NOMO-1 treated with dmso at 0.1 percent for 144 hours (cell line): ENCODE data around the gene ITGAD.

Experiments
- DNase-seq: peaks from one replicate; lab custom pipeline; 2025; ENCODE audit not compliant: unreplicated experiment; lab: John Stamatoyannopoulos, UW

ITGAD gene

DNA sequence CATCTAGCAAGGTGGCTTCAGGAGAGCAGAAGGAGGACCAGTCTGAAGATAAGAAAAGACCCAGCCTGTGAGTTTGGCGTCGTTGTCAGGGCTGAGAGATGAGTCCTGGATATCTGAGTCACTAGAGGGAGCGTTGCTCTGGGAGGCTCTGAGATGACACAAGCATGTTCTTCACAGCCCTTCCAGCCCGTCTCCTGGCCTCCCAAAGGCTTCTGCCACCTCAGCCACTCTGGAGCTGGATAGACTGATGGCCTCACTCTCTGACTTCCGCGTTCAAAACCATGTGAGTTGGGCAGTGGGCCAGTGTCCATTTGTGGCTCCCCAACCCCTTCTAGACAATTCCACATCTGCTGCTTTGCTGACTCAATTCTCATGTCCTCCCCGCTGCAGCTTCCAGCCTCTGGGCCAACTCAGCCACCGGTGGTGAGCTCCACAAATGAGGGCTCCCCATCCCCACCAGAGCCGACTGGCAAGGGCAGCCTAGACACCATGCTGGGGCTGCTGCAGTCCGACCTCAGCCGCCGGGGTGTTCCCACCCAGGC, 81.1 kb downstream of the ITGAD start:
- DNase-seq: no peak

DNA sequence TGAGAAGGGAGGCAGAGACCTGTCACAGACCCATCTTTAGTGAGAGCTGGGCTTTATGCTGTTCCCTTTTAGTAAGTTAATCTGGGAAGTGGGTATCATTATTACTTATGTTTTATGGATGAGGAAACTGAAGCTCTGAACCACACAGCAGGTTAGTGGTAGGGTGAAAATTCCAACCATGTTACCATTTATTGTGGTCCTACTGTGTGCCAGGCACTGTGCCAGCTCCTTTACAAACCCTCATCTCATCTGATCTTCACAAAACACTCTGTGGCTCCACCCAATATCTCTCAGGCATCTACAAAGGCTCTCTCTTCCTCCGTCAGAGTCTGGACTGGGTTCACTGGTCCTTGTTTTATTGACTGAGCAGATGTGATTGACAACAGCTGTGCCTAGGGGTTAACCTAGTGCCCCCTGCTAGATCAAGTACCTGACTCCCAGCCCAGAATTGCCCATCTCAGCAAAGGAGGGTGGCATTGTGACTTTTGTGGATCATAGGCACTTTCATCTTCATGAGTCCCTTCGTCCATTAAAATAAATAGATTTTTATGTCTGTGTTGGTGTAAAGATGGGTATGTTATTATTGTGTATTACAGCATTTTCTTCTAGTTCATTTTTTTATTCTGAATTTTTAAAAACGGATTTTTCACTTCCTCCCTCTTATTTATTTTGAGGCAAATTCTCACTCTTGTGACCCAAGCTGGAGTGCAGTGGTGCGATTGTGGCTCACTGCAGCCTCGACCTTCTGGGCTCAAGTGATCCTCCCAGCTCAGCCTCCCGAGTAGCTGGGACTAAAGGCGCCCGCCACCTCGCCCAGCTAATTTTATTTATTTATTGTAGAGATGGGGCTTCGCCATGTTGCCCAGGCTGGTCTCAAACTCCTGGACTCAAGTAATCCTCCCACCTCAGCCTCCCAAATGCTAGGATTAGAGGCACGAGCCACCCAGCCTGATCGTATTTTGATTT, 81.9 kb downstream of the ITGAD start:
- no peak for DNase-seq

DNA sequence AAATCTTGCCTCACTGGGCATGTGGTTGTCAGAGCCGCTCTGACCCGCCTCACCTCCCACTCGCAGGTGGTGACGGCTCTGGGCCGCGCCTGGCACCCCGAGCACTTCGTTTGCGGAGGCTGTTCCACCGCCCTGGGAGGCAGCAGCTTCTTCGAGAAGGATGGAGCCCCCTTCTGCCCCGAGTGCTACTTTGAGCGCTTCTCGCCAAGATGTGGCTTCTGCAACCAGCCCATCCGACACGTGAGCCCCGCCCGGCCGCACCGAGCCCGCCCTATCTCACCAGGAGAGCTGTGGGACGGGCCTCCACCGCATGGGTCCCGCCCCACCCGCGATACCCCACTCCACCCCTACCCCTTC, 82.8 kb downstream of the ITGAD start:
- no peak for DNase-seq
